Neuronal stem cell (in vitro differentiated cells): Measurements from ENCODE around the gene CRHR2.

Source experiments
- DNase-seq: peaks from one replicate; pipeline ENCODE4 v3.0.0-alpha.2; 2013; ENCODE audit warnings: low spot score
- H2AFZ ChIP-seq: one replicate; pipeline ENCODE4 v1.6.1; 2013; ENCODE audit warnings: mild to moderate bottlenecking, low read length, inconsistent platforms
- H2AK5ac ChIP-seq: 2 replicates; pipeline ENCODE4 v1.6.1; 2013; ENCODE audit warnings: low read depth, mild to moderate bottlenecking, inconsistent platforms, low read length, moderate library complexity, mixed read lengths
- H2BK120ac ChIP-seq: 2 replicates; pipeline ENCODE4 v1.6.1; 2013; ENCODE audit warnings: low read depth, mild to moderate bottlenecking, inconsistent platforms, low read length, moderate library complexity, mixed read lengths
- H2BK12ac ChIP-seq: one replicate; pipeline ENCODE4 v1.6.1; 2013; ENCODE audit warnings: low read length, inconsistent platforms
- H2BK15ac ChIP-seq: 2 replicates; pipeline ENCODE4 v1.6.1; 2013; ENCODE audit warnings: mild to moderate bottlenecking, low read length, inconsistent platforms, mixed read lengths
- H2BK5ac ChIP-seq: one replicate; pipeline ENCODE4 v1.6.1; 2013; ENCODE audit warnings: inconsistent platforms, mild to moderate bottlenecking, low read length, moderate library complexity
- H3K14ac ChIP-seq: one replicate; pipeline ENCODE4 v1.6.1; 2013; ENCODE audit warnings: low read length, inconsistent platforms
- H3K18ac ChIP-seq: 2 replicates; pipeline ENCODE4 v1.6.1; 2013; ENCODE audit warnings: low read length, inconsistent platforms
- H3K23ac ChIP-seq: 2 replicates; pipeline ENCODE4 v1.6.1; 2013; ENCODE audit warnings: low read depth, mild to moderate bottlenecking, mixed read lengths, low read length, inconsistent platforms; ENCODE audit not compliant: poor library complexity
- H3K27ac ChIP-seq: replicated peaks from 3 replicates; pipeline ENCODE4 v1.5.1; 2013; ENCODE audit warnings: low read length, inconsistent platforms
- H3K27me3 ChIP-seq, 3 experiments: 2 replicates each; pipeline ENCODE4 v1.6.1; 2013; ENCODE audit warnings: low read length in 3 of 3, mild to moderate bottlenecking in 2 of 3, inconsistent platforms in 1 of 3, low read depth in 1 of 3, mixed read lengths in 1 of 3, moderate library complexity in 1 of 3; ENCODE audit not compliant: control insufficient read depth in 3 of 3, insufficient read depth in 3 of 3
- H3K36me3 ChIP-seq, 2 donors: replicated peaks in 1 of 2; 2 replicates each; pipeline ENCODE4 v1.6.1; 2013; ENCODE audit warnings: low read length in 2 of 2; ENCODE audit not compliant: control insufficient read depth in 2 of 2, insufficient read depth in 2 of 2
- H3K4ac ChIP-seq: 2 replicates; pipeline ENCODE4 v1.6.1; 2013; ENCODE audit warnings: inconsistent platforms, mild to moderate bottlenecking, low read length, moderate library complexity
- H3K4me1 ChIP-seq, 2 donors: 1 replicate in 1 of 2; 2 replicates in 1 of 2; pipeline ENCODE4 v1.6.1; 2013; ENCODE audit warnings: low read length in 2 of 2, low read depth in 1 of 2; ENCODE audit not compliant: control insufficient read depth in 2 of 2, insufficient read depth in 1 of 2
- H3K4me2 ChIP-seq: one replicate; pipeline ENCODE4 v1.6.1; 2013; ENCODE audit warnings: mild to moderate bottlenecking, low read length, inconsistent platforms; ENCODE audit not compliant: insufficient read depth, poor library complexity, severe bottlenecking
- H3K4me3 ChIP-seq, 2 donors: 2 replicates each; pipeline ENCODE4 v1.5.1; 2013; ENCODE audit warnings: low read length in 2 of 2, mild to moderate bottlenecking in 2 of 2, inconsistent platforms in 1 of 2, moderate library complexity in 1 of 2
- H3K79me1 ChIP-seq: one replicate; pipeline ENCODE4 v1.6.1; 2013; ENCODE audit warnings: low read depth, mild to moderate bottlenecking, inconsistent platforms, low read length, moderate library complexity
- H3K9ac ChIP-seq: one replicate; pipeline ENCODE4 v1.6.1; 2013; ENCODE audit warnings: mild to moderate bottlenecking, low read depth, low read length, inconsistent platforms; ENCODE audit not compliant: poor library complexity
- H3K9me3 ChIP-seq, 2 donors: replicated peaks in 1 of 2; 2 replicates each; pipeline versions ENCODE3 to v1.6.1; 2013; ENCODE audit warnings: low read length in 2 of 2, mild to moderate bottlenecking in 2 of 2, inconsistent platforms in 1 of 2, low read depth in 1 of 2, mixed read lengths in 1 of 2, moderate library complexity in 1 of 2; ENCODE audit not compliant: control insufficient read depth in 2 of 2, insufficient read depth in 1 of 2
- H4K8ac ChIP-seq: one replicate; pipeline ENCODE4 v1.6.1; 2013; ENCODE audit warnings: low read depth, mild to moderate bottlenecking, inconsistent platforms, low read length, moderate library complexity
- H4K91ac ChIP-seq: one replicate; pipeline ENCODE4 v1.6.1; 2013; ENCODE audit warnings: low read length, low read depth, mild to moderate bottlenecking, inconsistent platforms; ENCODE audit not compliant: poor library complexity
- WGBS, 2 donors: extraction: QIAGEN DNeasy Blood & Tissue Kit; methylation state at CpG; one replicate each; pipeline ENCODE4 v1.1.7; 2013; ENCODE audit warnings: missing lambda C conversion rate in 2 of 2, mixed read lengths in 1 of 2; ENCODE audit not compliant: insufficient read length in 2 of 2, insufficient replicate concordance in 1 of 2; ENCODE audit errors: extremely low coverage in 2 of 2; 5-methylcytosine and 5-hydroxymethylcytosine counted together

CRHR2 gene

DNA sequence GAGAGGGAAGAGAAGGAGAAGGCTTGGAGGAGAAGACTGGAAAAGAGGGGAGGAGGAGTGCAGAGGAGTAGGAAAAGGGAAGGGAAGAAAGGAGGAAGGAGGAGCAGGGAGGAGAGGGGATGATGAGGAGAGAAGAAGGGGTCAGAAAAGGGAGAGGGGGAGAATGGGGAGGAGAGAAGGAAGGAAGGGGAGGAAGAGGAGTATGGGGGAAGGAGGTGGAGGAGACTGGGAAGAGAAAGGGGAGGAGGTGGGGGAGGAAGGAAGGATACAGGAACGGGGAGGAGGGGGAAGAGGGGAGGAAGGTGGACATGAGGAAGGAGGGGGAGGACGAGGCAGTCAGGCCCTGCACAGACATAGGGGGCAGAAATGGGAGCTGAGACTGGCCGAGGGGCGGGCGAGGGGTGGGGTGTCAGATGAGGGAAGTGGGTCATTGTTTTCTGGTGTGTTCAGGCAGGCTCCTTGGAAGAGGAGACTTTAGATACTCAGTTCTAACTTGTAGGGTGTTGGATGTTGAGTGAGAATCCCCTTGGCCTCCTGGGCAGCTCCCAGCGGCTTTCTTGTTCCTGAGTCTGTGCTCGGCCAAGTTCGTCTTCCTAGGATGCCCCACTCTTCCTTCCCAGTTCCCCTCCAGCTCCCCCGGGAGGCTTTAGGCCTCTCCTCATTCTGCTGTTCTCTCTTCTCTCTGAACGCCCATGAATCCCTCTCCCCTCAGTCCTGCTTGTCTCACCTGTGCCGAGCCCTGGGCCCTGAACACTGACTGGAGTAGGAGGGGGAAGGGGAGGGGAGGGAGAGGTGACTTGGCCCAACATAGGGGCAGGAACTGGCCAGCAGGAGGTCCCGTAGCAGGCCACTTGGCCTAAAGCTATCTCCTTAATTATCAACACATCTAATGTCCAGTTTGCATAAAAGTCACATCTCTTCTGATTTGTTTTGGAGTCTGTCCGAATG is 12.8 kb upstream of the CRHR2 start:
- WGBS, 2 donors: no CpG with 5 or more reads among the region's 13 CpGs
- H3K4me2 ChIP-seq: no peak overlapping the region
- no peak overlapping the region for H4K91ac ChIP-seq
- H3K14ac ChIP-seq: no peak overlapping the region
- H3K36me3 ChIP-seq: no peaks in the 10 kb centered on the region
- no peak overlapping the region for H2BK15ac ChIP-seq
- H2BK12ac ChIP-seq: no peak overlapping the region
- no peak overlapping the region for H4K8ac ChIP-seq
- H3K18ac ChIP-seq: no peak overlapping the region
- H3K4me1 ChIP-seq: peaks cover 0 to 4% of the 10 kb centered on the region in 2 donors
- peaks cover 0 to 30% (median 0%) of the 10 kb centered on the region in 3 experiments for H3K27me3 ChIP-seq
- H3K4ac ChIP-seq: no peak overlapping the region
- no peak overlapping the region for H2AFZ ChIP-seq
- H3K27ac ChIP-seq: no peak overlapping the region
- H3K23ac ChIP-seq: no peak overlapping the region
- H3K4me3 ChIP-seq: no peak overlapping the region
- H3K9ac ChIP-seq: no peak overlapping the region
- DNase-seq: no peak
- no peak overlapping the region for H2AK5ac ChIP-seq
- no peaks in the 10 kb centered on the region for H3K79me1 ChIP-seq
- H2BK120ac ChIP-seq: no peak overlapping the region
- H3K9me3 ChIP-seq: peaks cover 0 to 1% of the 10 kb centered on the region in 2 donors
- no peak overlapping the region for H2BK5ac ChIP-seq

DNA sequence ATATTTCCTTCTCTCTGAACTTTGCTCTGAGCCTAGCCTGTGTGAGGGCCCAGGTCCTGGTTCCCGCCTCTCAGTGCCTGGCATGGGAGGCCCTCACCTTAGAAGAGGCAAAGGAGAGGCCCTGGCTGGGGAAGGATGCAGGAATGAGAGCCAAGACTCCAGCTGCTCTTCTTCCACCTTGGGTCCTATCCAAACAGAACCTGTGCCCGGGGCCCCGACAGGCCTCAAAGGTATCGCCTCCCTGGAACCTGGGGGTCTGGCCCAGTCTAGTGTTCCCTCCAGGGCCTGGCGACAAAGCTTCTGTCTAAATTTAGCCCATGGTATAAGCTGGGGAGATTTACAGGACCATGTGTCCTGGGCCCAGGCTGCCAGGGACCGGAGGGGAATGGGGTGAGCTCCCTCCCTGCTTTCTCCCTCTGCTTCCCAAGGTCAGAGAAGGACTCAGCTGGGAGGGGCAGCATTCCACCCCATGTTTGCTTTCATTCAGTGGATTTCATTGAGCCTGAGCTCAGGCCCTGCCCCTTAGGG is 12.0 kb upstream of the CRHR2 start:
- Histone ChIP-seq H3K36me3 (no peaks in the 10 kb centered on the region), H2BK120ac (no peak overlapping the region), H3K27ac (no peak overlapping the region), H3K79me1 (no peaks in the 10 kb centered on the region), H3K4me1 (peaks cover 0 to 5% of the 10 kb centered on the region in 2 donors), H2BK15ac (no peak overlapping the region), H2BK12ac (no peak overlapping the region), H3K9me3 (peaks cover 0 to 1% of the 10 kb centered on the region in 2 donors), H3K4ac (no peak overlapping the region), H3K9ac (no peak overlapping the region), H4K91ac (no peak overlapping the region), H3K4me2 (no peak overlapping the region), H3K4me3 (no peak overlapping the region), H2AFZ (no peak overlapping the region), H3K23ac (no peak overlapping the region), H2AK5ac (no peak overlapping the region), H3K18ac (no peak overlapping the region), H2BK5ac (no peak overlapping the region), H3K27me3 (peaks cover 0 to 33% (median 0%) of the 10 kb centered on the region in 3 experiments), H3K14ac (no peak overlapping the region), H4K8ac (no peak overlapping the region)
- no CpG with 5 or more reads among the region's 6 CpGs for WGBS, 2 donors
- DNase-seq: no peak

DNA sequence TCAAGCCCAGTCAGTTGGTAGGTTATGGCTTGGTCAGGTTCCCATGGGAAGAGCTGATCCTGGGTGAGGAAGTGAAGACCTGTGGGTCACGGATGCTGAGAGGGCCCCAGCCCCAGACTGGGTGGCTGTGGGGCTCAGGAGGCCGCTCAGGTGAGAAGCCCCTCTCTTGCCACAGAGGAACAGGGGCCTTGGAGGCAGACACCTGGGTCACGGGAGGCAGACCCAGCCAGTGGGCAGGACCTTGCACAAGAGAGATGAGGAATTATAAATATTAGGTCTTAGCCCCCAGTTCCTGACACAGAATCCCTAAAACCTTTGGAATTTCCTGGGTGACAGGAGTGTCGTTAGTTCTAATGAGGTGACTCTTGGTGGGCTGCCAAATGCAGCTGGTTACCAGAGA is 10.6 kb upstream of the CRHR2 start:
- Histone ChIP-seq H3K27ac (no peak overlapping the region), H3K18ac (no peak overlapping the region), H3K4me3 (no peak overlapping the region), H3K4me2 (no peak overlapping the region), H4K8ac (no peak overlapping the region), H2AK5ac (no peak overlapping the region), H3K9ac (no peak overlapping the region), H3K4me1 (peaks cover 3 to 16% of the 10 kb centered on the region in 2 donors), H2BK15ac (no peak overlapping the region), H3K36me3 (no peaks in the 10 kb centered on the region), H2BK5ac (no peak overlapping the region), H2BK120ac (no peak overlapping the region), H3K27me3 (peaks cover 0 to 33% (median 0%) of the 10 kb centered on the region in 3 experiments), H4K91ac (no peak overlapping the region), H2BK12ac (no peak overlapping the region), H3K79me1 (no peaks in the 10 kb centered on the region), H2AFZ (no peak overlapping the region), H3K9me3 (no peaks in the 10 kb centered on the region), H3K23ac (no peak overlapping the region), H3K14ac (no peak overlapping the region), H3K4ac (no peak overlapping the region)
- WGBS, 2 donors: no CpG with 5 or more reads among the region's 4 CpGs
- DNase-seq: no peak

DNA sequence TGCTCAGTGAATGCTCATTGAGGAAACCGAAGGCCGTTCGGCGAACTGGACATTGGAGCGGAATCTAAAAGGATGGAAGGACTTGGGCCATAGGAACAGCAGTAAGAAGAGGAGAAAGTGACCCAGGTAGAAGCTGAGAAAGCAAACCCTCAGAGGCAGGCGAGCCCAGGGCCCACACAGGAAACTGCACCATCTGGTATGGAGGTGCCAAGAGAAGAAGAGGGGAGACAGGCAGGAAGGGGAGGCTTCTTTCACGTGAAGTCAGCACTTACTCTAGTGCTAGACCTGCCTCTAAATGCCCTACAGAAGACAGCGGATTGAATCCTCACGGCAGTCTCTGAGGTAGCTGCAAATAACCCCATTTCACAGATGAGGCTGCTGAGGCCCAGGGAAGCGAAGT is 10.2 kb upstream of the CRHR2 start:
- Histone ChIP-seq H3K9ac (no peak overlapping the region), H3K18ac (no peak overlapping the region), H2BK5ac (no peak overlapping the region), H2AK5ac (no peak overlapping the region), H3K27me3 (peaks cover 0 to 36% (median 0%) of the 10 kb centered on the region in 3 experiments), H2BK12ac (no peak overlapping the region), H2AFZ (no peak overlapping the region), H4K8ac (no peak overlapping the region), H3K23ac (no peak overlapping the region), H3K79me1 (no peaks in the 10 kb centered on the region), H3K14ac (no peak overlapping the region), H2BK120ac (no peak overlapping the region), H3K4ac (no peak overlapping the region), H3K27ac (no peak overlapping the region), H3K36me3 (no peaks in the 10 kb centered on the region), H3K4me1 (peaks cover 3 to 16% of the 10 kb centered on the region in 2 donors), H4K91ac (no peak overlapping the region), H2BK15ac (no peak overlapping the region), H3K4me3 (no peak overlapping the region), H3K4me2 (no peak overlapping the region), H3K9me3 (peaks cover 0 to 2% of the 10 kb centered on the region in 2 donors)
- WGBS, 2 donors: no CpG with 5 or more reads among the region's 10 CpGs
- DNase-seq: no peak
